SU-DHL-6 (cell line): ENCODE results near the gene NTRK2.

Source experiments
- CTCF ChIP-seq: fragments of 200-600 bp; sonication (generic); IDR thresholded peaks from one replicate; pipeline ENCODE4 v1.5.1; 2017; ENCODE audit warnings: antibody characterized with exemption, mild to moderate bottlenecking, low read length, moderate library complexity; ENCODE audit not compliant: insufficient read depth, poor library complexity, severe bottlenecking
- EZH2phosphoT487 ChIP-seq: fragments of 200-600 bp; sonication (generic), shearing (Covaris generic); conservative IDR thresholded peaks from 2 replicates; pipeline ENCODE4 v1.6.1; 2018; ENCODE audit warnings: mild to moderate bottlenecking, antibody characterized with exemption, low read length, moderate library complexity, mixed read lengths

GRCh38 chr9:84932915-84933527, 263.5 kb downstream of the NTRK2 start:
- TF ChIP-seq CTCF (no peak), EZH2phosphoT487 (no peak)
